GM23338 (cell line): ENCODE results near the gene FNDC3B. TPM values are rescaled to one million over a fixed set of nuclear protein-coding genes. Genes with fewer than 3 reads are reported as not detected.

Source experiments
- ATAC-seq: fragments of 200-7000 bp; cut with Tn5 transposase; 3 replicates; pipeline ENCODE4 v1.9.1; 2020
- DNase-seq: peaks from one replicate; pipeline ENCODE4 v3.0.0-alpha.2; 2015; ENCODE audit warnings: low spot score
- H2AFZ ChIP-seq: fragments of 200-600 bp; sonication (generic); 2 replicates; pipeline ENCODE4 v1.8.0; 2016; ENCODE audit warnings: antibody characterized with exemption, mild to moderate bottlenecking, moderate library complexity
- H3F3A ChIP-seq: fragments of 200-600 bp; sonication (generic); replicated peaks from 2 replicates; pipeline ENCODE4 v1.8.0; 2017; ENCODE audit warnings: antibody characterized with exemption, mixed run types, low read depth
- H3K27ac ChIP-seq: fragments of 200-600 bp; sonication (generic); 2 replicates; pipeline ENCODE4 v1.6.1; 2016; ENCODE audit warnings: low read depth
- H3K27me3 ChIP-seq: fragments of 200-600 bp; sonication (generic); 2 replicates; pipeline ENCODE4 v1.8.0; 2016; ENCODE audit warnings: mild to moderate bottlenecking, mixed run types, moderate library complexity; ENCODE audit not compliant: insufficient read depth
- H3K36me3 ChIP-seq: fragments of 200-600 bp; sonication (generic); 2 replicates; pipeline ENCODE4 v1.8.0; 2016; ENCODE audit warnings: mild to moderate bottlenecking; ENCODE audit not compliant: insufficient read depth
- H3K4me1 ChIP-seq: fragments of 200-600 bp; sonication (generic); 2 replicates; pipeline ENCODE4 v1.8.0; 2016; ENCODE audit warnings: mild to moderate bottlenecking, moderate library complexity; ENCODE audit not compliant: insufficient read depth
- H3K4me2 ChIP-seq: fragments of 200-600 bp; sonication (generic); 2 replicates; pipeline ENCODE4 v1.7.1; 2017; ENCODE audit warnings: mixed run types
- H3K4me3 ChIP-seq: fragments of 200-600 bp; sonication (generic); 2 replicates; pipeline ENCODE4 v1.6.1; 2016; ENCODE audit warnings: mixed run types
- H3K79me2 ChIP-seq: fragments of 200-600 bp; sonication (generic); replicated peaks from 2 replicates; pipeline ENCODE4 v1.8.0; 2017; ENCODE audit warnings: mild to moderate bottlenecking; ENCODE audit not compliant: insufficient read depth
- H3K9me2 ChIP-seq: fragments of 200-600 bp; sonication (generic); 2 replicates; pipeline ENCODE4 v1.8.0; 2017; ENCODE audit not compliant: insufficient read depth
- H4K20me1 ChIP-seq: fragments of 200-600 bp; sonication (generic); replicated peaks from 2 replicates; pipeline ENCODE4 v1.8.0; 2017; ENCODE audit warnings: mild to moderate bottlenecking; ENCODE audit not compliant: insufficient read depth
- H3K27ac Mint-ChIP-seq: 2 replicates; pipeline ENCODE4 v1.8.0; 2020; ENCODE audit warnings: inconsistent platforms, mild to moderate bottlenecking, moderate library complexity, mixed read lengths
- H3K27me3 Mint-ChIP-seq: 3 replicates; pipeline ENCODE4 v1.8.0; 2022; ENCODE audit warnings: low read depth, mild to moderate bottlenecking, moderate library complexity, mixed read lengths, inconsistent platforms; ENCODE audit not compliant: insufficient read depth, poor library complexity
- H3K36me3 Mint-ChIP-seq: 3 replicates; pipeline ENCODE4 v1.8.0; 2021; ENCODE audit warnings: low read depth, mild to moderate bottlenecking, inconsistent platforms, moderate library complexity, mixed read lengths
- H3K4me1 Mint-ChIP-seq: 3 replicates; pipeline ENCODE4 v1.8.0; 2020; ENCODE audit warnings: mild to moderate bottlenecking, inconsistent platforms, mixed read lengths
- H3K4me3 Mint-ChIP-seq: 3 replicates; pipeline ENCODE4 v1.8.0; 2021; ENCODE audit warnings: moderate library complexity, mild to moderate bottlenecking, inconsistent platforms, mixed read lengths
- H3K9me3 Mint-ChIP-seq: 3 replicates; pipeline ENCODE4 v1.8.0; 2020; ENCODE audit warnings: moderate library complexity, mild to moderate bottlenecking, inconsistent platforms, mixed read lengths
- CREB1 ChIP-seq: fragments of 250-450 bp; sonication (Bioruptor Pico); IDR thresholded peaks from 2 replicates; pipeline ENCODE4 v1.5.0; 2020; ENCODE audit warnings: low read depth, mild to moderate bottlenecking, moderate library complexity
- EZH2 ChIP-seq: fragments of 200-600 bp; sonication (generic); IDR thresholded peaks from one replicate; pipeline ENCODE4 v1.8.0; 2017; ENCODE audit warnings: antibody characterized with exemption, mild to moderate bottlenecking, low read depth; ENCODE audit not compliant: unreplicated experiment
- EZH2phosphoT487 ChIP-seq: fragments of 200-600 bp; sonication (generic); IDR thresholded peaks from one replicate; pipeline ENCODE4 v1.8.1; 2018; ENCODE audit warnings: antibody characterized with exemption; ENCODE audit not compliant: unreplicated experiment
- JUNB ChIP-seq: IDR thresholded peaks from one replicate; pipeline ENCODE4 v1.6.1; 2016; ENCODE audit warnings: antibody characterized with exemption; ENCODE audit not compliant: unreplicated experiment
- NANOG ChIP-seq: IDR thresholded peaks from 2 replicates; pipeline ENCODE4 v1.6.1; 2016; ENCODE audit warnings: antibody characterized with exemption, borderline replicate concordance
- POLR2AphosphoS5 ChIP-seq: IDR thresholded peaks from 2 replicates; pipeline ENCODE4 v1.6.1; 2016; ENCODE audit warnings: antibody characterized with exemption, low read depth
- STAT1 ChIP-seq: IDR thresholded peaks from one replicate; pipeline ENCODE4 v1.6.1; 2016; ENCODE audit warnings: antibody characterized with exemption; ENCODE audit not compliant: unreplicated experiment
- ZNF114 ChIP-seq: fragments of 250-450 bp; sonication (Bioruptor Pico); IDR thresholded peaks from 2 replicates; pipeline ENCODE4 v1.5.0; 2020; ENCODE audit warnings: mild to moderate bottlenecking, moderate library complexity
- ZNF331 ChIP-seq: fragments of 250-450 bp; sonication (Bioruptor Pico); IDR thresholded peaks from 2 replicates; pipeline ENCODE4 v1.5.0; 2020; ENCODE audit warnings: low read depth, mild to moderate bottlenecking, moderate library complexity
- polyA plus RNA-seq: library from polyadenylated mRNA; unstranded; fragments of >200 nt; fragmentation: Nextera tagmentation; extraction: Ambion mirVana; gene quantifications from 2 replicates; pipeline ENCODE4 v1.2.1, GENCODE V29; 2016
- total RNA-seq: library from RNA; depleted of rRNA; stranded (reverse); fragments of >200 nt; shearing (Covaris generic); gene quantifications from 2 replicates; pipeline ENCODE4 v1.2.3, GENCODE V29; 2014
- TF ChIP-seq, protein P1 (sequence below): IDR thresholded peaks from one replicate; pipeline ENCODE4 v1.6.1; 2018; ENCODE audit warnings: antibody characterized with exemption; ENCODE audit not compliant: unreplicated experiment
- TF ChIP-seq, protein P2 (sequence below): IDR thresholded peaks from 2 replicates; pipeline ENCODE4 v1.6.1; 2016; ENCODE audit warnings: antibody characterized with exemption
- TF ChIP-seq, protein P3 (sequence below), 2 experiments: fragments of 200-600 bp in 1 of 2; sonication (generic) in 1 of 2; conservative IDR thresholded peaks; 2 replicates each; pipeline versions ENCODE4 v1.5.1 to v1.6.1; 2016 to 2017; ENCODE audit warnings: antibody characterized with exemption in 2 of 2, low read depth in 2 of 2, mild to moderate bottlenecking in 2 of 2, moderate library complexity in 1 of 2

FNDC3B gene
- total and polyA plus RNA-seq, 2 experiments from 2014 or later = 19.1 to 55.4 TPM

DNA sequence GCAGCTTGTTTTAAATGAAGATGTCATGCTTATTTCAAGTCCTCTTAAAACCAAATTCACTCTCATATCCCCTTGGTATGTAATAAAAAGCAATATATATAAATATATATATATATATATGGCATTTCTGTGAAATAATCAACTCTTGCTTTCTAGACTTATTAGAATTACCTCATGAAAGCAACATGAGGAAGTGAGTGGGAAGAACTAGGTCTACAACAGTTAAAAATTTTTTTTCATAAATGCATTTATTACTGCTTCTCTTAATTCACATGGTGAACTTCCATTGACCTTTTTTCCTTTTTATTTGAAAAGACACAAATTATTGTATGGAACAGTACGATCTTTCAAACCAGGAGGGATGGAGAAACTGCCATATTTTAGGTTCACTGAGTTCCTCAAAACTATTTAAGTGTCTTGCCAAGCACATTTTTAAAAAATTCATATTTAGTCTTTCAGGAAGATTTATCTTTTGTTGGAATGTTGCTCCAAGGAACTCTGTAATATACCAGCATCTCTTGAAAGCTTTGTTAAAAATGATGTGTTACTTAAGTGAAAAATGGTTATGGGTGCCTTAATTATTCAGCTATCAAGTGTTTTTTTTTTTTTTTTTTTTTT lies 223.7 kb downstream of the FNDC3B start (continued):
- TF ChIP-seq, protein P1, sequence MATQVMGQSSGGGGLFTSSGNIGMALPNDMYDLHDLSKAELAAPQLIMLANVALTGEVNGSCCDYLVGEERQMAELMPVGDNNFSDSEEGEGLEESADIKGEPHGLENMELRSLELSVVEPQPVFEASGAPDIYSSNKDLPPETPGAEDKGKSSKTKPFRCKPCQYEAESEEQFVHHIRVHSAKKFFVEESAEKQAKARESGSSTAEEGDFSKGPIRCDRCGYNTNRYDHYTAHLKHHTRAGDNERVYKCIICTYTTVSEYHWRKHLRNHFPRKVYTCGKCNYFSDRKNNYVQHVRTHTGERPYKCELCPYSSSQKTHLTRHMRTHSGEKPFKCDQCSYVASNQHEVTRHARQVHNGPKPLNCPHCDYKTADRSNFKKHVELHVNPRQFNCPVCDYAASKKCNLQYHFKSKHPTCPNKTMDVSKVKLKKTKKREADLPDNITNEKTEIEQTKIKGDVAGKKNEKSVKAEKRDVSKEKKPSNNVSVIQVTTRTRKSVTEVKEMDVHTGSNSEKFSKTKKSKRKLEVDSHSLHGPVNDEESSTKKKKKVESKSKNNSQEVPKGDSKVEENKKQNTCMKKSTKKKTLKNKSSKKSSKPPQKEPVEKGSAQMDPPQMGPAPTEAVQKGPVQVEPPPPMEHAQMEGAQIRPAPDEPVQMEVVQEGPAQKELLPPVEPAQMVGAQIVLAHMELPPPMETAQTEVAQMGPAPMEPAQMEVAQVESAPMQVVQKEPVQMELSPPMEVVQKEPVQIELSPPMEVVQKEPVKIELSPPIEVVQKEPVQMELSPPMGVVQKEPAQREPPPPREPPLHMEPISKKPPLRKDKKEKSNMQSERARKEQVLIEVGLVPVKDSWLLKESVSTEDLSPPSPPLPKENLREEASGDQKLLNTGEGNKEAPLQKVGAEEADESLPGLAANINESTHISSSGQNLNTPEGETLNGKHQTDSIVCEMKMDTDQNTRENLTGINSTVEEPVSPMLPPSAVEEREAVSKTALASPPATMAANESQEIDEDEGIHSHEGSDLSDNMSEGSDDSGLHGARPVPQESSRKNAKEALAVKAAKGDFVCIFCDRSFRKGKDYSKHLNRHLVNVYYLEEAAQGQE = no peak
- TF ChIP-seq, protein P2, sequence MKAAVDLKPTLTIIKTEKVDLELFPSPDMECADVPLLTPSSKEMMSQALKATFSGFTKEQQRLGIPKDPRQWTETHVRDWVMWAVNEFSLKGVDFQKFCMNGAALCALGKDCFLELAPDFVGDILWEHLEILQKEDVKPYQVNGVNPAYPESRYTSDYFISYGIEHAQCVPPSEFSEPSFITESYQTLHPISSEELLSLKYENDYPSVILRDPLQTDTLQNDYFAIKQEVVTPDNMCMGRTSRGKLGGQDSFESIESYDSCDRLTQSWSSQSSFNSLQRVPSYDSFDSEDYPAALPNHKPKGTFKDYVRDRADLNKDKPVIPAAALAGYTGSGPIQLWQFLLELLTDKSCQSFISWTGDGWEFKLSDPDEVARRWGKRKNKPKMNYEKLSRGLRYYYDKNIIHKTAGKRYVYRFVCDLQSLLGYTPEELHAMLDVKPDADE = no peak
- TF ChIP-seq STAT1 (no peak), NANOG (no peak), EZH2phosphoT487 (no peak), ZNF331 (CRISPR knock-in tag) (no peak), POLR2AphosphoS5 (no peak)

GRCh38 chr3:172263781-172264486 lies 224.6 kb downstream of the FNDC3B start:
- Mint-ChIP-seq H3K4me1 (peaks cover 43% of the 10 kb centered on the region), H3K36me3 (peaks cover 16% of the 10 kb centered on the region), H3K9me3 (no peaks in the 10 kb centered on the region), H3K27me3 (peaks cover 3% of the 10 kb centered on the region), H3K27ac (no peak overlapping the region), H3K4me3 (no peak overlapping the region)
- Histone ChIP-seq H2AFZ (no peak overlapping the region), H3K4me3 (no peak overlapping the region), H3K36me3 (no peaks in the 10 kb centered on the region), H3K4me2 (no peak overlapping the region), H3K79me2 (peaks cover 11% of the 10 kb centered on the region), H3K9me2 (no peaks in the 10 kb centered on the region), H3F3A (no peaks in the 10 kb centered on the region), H4K20me1 (no peaks in the 10 kb centered on the region), H3K4me1 (peaks cover 32% of the 10 kb centered on the region), H3K27me3 (no peaks in the 10 kb centered on the region), H3K27ac (no peak overlapping the region)
- DNase-seq = no peak
- no peak for ATAC-seq
- TF ChIP-seq CREB1 (CRISPR knock-in tag) (no peak), EZH2phosphoT487 (no peak), POLR2AphosphoS5 (no peak), ZNF114 (CRISPR knock-in tag) (no peak), NANOG (no peak), ZNF331 (CRISPR knock-in tag) (no peak), JUNB (no peak), EZH2 (no peak), STAT1 (no peak)
- TF ChIP-seq, protein P1 = no peak
- TF ChIP-seq, protein P3, sequence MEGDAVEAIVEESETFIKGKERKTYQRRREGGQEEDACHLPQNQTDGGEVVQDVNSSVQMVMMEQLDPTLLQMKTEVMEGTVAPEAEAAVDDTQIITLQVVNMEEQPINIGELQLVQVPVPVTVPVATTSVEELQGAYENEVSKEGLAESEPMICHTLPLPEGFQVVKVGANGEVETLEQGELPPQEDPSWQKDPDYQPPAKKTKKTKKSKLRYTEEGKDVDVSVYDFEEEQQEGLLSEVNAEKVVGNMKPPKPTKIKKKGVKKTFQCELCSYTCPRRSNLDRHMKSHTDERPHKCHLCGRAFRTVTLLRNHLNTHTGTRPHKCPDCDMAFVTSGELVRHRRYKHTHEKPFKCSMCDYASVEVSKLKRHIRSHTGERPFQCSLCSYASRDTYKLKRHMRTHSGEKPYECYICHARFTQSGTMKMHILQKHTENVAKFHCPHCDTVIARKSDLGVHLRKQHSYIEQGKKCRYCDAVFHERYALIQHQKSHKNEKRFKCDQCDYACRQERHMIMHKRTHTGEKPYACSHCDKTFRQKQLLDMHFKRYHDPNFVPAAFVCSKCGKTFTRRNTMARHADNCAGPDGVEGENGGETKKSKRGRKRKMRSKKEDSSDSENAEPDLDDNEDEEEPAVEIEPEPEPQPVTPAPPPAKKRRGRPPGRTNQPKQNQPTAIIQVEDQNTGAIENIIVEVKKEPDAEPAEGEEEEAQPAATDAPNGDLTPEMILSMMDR (conservative IDR thresholded peaks at IDR 0.05; ENCODE audit: low read depth in 2 of 2) = no peak
- TF ChIP-seq, protein P2 = no peak
